GM19395 (cell line): ENCODE results near the gene DENND2C.
"Not testable (repeated sequence)": the region's sequence is repeated elsewhere in the genome, so short reads cannot be mapped to it uniquely, and the experiment has no call there.

Source experiments
- ATAC-seq: cut with Tn5 transposase; IDR thresholded peaks from one replicate; pipeline ENCODE4 v1.9.1; 2021; ENCODE audit warnings: mild to moderate bottlenecking, moderate library complexity; ENCODE audit not compliant: unreplicated experiment

Gene DENND2C

DNA sequence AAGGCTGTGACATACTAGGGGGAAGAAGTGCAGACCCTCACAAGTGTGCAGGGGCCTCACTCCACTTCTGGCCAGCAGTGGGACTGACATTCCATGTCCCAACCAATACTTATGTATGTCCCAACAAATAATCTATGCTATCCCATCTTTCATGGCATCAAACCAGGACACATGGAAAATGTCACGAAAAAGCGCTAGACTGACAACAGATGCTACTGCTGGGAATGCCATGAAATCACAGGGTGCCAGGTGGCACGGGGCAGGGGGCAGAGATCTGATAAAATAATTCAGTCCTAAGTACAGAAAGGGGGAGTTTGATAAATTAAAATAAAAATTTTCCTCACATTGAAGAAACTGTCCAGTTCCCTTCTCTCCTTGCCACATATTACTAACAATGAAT is 60.8 kb downstream of the DENND2C start:
- no peak for ATAC-seq

- no peak for ATAC-seq
These were observed 62.6 kb downstream of the DENND2C start for GRCh38 chr1:114607223-114607622.

GRCh38 chr1:114597949-114598348 is 71.9 kb downstream of the DENND2C start:
- ATAC-seq, result no peak

DNA sequence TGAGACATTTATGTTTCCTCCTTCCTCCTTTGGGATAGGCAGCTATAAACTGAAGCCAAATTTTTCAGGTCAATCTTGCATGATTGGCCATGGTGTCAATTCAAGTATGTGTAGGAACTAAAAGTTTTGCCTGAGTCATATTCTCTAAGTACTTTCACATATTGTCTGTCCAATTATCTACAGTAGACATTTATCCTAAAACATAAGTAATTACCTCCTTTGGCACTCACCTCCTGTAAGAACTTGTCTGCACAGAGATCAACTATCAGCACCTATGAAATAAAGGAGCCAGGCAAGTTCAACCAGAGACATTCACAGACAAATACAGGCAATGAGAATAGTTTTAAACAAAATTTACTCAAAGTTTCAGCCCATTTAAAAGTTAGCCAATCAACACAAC is 74.2 kb downstream of the DENND2C start:
- no peak for ATAC-seq

- ATAC-seq, result no peak
These were observed 75.8 kb downstream of the DENND2C start for GRCh38 chr1:114594046-114594445.

DNA sequence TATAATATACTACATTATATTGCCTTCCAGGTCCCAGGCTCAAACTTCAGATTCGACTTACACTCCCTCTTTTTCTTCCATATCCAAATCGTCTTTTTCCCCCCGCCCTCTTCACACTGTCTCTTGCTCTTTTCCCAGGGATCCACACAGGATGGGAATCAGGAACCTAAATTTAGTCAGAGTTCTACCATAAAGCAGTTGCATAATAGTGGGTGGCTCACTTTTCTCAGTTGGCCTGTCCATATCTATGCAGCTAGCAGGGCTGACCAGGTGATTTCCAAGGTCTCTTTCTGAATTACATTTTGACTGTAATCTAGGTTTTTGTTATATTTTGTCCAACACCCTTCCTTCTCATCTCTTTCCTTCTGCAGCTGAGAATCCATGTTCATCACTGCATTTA is 80.7 kb downstream of the DENND2C start:
- ATAC-seq, result no peak

DNA sequence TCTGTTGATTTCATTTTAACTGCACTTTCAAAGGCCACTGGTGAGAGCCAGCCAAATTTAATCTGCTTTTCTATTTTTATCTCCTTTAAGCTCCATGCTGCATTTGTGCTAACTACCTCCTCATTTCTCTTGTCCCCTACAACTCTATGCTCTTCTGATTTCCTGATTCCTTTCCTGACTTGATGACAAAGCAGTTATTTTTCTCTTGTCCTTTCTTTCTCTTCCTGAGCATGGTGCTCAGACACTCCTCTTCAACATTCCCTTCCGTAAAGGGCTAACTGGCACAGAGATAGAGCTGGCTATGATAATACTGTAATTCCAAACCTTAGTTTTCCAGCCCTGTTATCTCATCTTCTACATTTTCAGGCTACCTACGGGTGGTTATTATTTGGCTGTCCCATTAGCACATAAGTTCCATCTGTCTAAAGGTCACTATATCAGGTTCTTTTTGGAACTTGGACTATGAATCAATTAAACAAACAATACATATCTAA is 81.6 kb downstream of the DENND2C start:
- no peak for ATAC-seq

DNA sequence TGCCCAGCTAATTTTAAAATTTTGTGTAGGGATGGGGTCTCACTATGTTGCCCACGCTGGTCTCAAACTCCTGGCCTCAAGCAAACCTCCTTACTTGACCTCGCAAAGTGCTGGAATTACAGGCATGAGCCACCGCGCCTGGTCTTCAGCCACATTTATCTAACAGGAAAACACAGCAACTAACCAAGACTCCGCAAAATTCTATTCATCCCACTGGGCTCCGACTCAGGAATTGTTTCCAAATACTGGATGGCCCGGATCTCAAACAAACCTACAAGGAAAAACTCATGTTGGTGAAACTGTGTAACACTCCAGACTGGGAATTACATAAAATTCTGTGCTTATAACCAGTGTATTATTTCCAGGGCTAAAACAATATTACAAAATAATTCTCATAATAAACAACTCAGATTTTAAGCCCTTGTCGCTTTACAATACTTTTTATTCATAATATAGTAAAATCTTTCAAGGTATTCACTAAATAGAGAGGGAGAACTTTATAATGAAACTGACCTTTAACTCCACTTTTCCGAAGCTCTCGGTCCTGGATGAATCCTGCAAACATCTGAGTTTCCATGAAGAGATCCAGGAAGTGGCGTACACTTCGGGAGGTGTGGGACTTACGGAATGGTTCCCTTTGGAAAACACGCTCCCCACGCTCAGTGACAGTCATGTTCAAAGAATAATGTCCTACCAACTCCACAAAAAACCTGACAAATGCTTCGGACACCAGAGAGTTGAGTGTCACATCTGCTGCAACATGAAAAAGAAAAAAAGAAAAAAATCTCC is 82.5 kb downstream of the DENND2C start:
- ATAC-seq, result no peak

- ATAC-seq, result no peak
These were observed 83.3 kb downstream of the DENND2C start for GRCh38 chr1:114586513-114587047.

DNA sequence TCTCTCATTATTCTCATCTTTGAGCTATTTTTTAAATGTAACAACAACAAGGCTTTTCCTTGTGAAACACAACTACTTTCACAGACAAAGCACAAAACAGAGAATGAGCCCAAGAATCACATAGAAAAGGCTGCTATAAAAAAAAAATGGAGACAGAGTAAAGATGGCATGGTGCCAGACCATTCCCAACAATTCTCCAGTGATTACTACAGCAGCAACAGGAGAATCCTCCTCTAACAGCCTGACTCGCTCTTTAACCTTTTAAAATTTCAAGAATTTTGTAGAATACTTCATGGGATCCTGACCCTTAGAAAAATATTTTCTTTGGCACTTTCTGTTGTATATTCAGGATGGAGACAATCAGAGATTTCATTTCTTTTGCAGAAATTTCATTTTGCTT is 84.6 kb downstream of the DENND2C start:
- ATAC-seq, result no peak

GRCh38 chr1:114581335-114582287 is 88.2 kb downstream of the DENND2C start, which contains the start of gene BCAS2:
BCAS2 (minus strand) TSS chr1:114581615; CDS start chr1:114581591, 24 bp downstream.
- ATAC-seq, result peak; percentile 99

- no peak for ATAC-seq
These were observed 95.5 kb downstream of the DENND2C start for GRCh38 chr1:114574365-114574764.

DNA sequence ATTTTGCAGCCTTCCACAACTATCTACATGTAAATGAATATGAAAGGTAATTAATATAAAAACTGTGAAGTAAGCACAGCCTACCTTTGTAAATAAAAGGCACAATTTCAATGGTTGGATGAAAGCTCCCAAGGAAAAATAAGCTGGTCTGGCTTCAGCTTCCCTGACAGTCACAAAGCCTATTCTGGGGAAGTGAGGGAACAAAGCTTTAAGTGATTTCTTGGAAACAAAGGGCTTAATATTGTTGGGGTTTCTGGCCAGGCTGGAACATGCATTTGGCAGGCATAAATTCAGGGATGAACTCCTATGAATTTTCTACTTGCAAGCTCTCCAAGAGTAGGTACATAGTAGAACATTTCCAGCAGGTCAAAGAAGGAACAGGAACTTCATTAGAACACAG is 105.7 kb downstream of the DENND2C start:
- no peak for ATAC-seq

DNA sequence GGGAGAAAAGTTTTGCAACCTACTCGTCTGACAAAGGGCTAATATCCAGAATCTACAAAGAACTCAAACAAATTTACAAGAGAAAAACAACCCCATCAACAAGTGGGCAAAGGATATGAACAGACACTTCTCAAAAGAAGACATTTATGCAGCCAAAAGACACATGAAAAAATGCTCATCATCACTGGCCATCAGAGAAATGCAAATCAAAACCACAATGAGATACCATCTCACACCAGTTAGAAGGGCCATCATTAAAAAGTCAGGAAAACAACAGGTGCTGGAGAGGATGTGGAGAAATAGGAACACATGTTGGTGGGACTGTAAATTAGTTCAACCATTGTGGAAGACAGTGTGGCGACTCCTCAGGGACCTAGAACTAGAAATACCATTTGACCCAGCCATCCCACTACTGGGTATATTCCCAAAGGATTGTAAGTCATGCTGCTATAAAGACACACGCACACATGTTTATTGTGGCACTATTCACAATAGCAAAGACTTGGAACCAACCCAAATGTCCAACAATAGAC is 106.8 kb downstream of the DENND2C start:
- not testable (repeated sequence) for ATAC-seq

DNA sequence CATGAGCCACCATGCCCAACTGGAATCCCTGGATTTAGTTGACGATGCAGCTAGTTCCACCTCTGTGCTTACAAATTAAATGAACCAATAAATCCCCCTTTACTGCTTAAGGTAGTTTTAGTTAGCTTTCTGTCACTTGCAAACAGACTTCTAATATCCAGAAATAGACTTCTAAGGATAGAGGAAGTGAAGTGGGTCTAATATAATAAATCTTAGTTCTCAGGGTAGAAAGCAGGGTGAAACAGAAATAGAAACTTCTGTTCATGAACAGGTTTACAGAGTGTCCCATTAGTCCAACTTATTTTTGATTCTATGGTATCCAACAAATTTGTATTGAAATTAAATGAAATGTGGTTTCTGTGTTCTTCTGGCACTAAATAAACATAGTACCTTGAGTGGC is 108.5 kb downstream of the DENND2C start:
- ATAC-seq, result peak; percentile 67

GRCh38 chr1:114559356-114559755 is 110.5 kb downstream of the DENND2C start:
- no peak for ATAC-seq

DNA sequence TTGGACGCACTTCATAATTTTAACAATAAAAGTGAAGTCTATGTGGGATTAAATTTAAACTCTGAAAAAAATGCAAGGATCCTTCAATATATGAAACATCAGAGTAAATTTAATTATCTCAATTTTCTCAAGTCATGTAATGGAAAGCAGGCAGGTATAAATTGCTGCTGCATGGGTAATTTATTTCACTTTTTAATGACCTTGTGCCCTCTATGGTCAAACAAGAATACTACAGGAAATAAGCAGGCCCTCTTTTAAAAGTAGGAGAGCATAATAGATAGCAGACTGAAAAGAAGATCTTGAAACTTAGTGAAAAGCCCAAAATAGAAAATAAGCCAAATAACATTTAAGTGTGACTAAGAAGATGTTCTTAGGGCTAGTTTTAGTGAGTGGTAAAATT is 111.3 kb downstream of the DENND2C start:
- ATAC-seq, result no peak

- ATAC-seq, result no peak
These were observed 115.3 kb downstream of the DENND2C start for GRCh38 chr1:114554577-114554976.

DNA sequence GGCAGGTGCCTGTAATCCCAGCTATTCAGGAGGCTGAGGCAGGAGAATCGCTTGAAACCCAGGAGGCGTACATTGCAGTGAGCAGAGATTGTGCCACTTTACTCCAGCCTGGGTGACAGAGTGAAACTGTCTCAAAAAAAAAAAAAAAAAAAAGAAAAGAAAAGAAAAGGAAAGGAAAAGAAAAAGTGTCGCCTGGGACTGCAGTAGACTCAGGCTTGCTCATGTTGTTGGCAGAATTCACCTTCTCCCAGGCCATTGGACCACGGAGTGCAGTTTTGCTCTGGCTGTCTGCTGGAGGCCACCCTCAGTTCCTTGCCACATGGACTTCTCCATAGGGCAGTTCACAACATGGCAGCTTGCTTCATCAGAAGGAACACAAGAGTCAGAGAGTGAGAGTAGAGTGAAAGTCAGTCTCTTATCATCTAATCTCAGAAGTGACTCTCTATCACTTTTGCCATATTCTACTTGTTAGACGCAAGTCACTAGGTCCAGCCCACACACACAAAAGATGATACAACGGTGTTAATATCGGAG is 117.7 kb downstream of the DENND2C start:
- ATAC-seq, result no peak

- ATAC-seq, result no peak
These were observed 118.4 kb downstream of the DENND2C start for GRCh38 chr1:114551400-114551799.

- no peak for ATAC-seq
These were observed 119.5 kb downstream of the DENND2C start for GRCh38 chr1:114550336-114550735.
